Measurements from ENCODE around the gene FAM111A.

FAM111A gene

DNA sequence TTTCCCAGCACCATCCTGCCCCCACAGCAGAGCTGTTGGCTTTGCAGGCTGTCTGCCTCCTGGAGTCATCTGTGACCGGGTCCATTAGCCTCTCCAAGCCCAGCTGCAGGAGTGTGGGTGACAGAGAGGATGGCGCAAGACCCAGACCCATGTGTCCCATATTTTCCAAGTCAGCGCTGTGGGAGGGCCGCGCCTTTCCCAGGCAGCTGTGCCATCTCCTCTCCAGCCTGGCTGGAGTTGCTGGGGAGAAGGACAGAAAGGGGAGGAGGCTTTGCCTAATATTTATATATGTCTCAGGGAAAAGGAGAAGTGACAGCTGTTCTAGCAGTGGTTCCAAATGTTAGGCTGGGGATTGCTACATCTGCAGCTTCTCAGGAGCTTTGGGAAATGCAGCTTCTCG, 44.9 kb downstream of the FAM111A start (continued):
- TF ChIP-seq, protein P1, sequence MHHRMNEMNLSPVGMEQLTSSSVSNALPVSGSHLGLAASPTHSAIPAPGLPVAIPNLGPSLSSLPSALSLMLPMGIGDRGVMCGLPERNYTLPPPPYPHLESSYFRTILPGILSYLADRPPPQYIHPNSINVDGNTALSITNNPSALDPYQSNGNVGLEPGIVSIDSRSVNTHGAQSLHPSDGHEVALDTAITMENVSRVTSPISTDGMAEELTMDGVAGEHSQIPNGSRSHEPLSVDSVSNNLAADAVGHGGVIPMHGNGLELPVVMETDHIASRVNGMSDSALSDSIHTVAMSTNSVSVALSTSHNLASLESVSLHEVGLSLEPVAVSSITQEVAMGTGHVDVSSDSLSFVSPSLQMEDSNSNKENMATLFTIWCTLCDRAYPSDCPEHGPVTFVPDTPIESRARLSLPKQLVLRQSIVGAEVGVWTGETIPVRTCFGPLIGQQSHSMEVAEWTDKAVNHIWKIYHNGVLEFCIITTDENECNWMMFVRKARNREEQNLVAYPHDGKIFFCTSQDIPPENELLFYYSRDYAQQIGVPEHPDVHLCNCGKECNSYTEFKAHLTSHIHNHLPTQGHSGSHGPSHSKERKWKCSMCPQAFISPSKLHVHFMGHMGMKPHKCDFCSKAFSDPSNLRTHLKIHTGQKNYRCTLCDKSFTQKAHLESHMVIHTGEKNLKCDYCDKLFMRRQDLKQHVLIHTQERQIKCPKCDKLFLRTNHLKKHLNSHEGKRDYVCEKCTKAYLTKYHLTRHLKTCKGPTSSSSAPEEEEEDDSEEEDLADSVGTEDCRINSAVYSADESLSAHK (tag by site-specific recombination; IDR thresholded peaks at IDR 0.05), result no peak
- no peak for TF ChIP-seq ZNF23 (tag by site-specific recombination; IDR thresholded peaks at IDR 0.05; ENCODE audit: borderline replicate concordance)
- TF ChIP-seq YY2 (tag by site-specific recombination; IDR thresholded peaks at IDR 0.05), result no peak
- no peak for TF ChIP-seq SCRT1 (tag by site-specific recombination; IDR thresholded peaks at IDR 0.05; ENCODE audit: borderline replicate concordance)
- TF ChIP-seq KLF16 (tag by site-specific recombination; IDR thresholded peaks at IDR 0.05), result no peak
- TF ChIP-seq ZNF610 (tag by site-specific recombination; IDR thresholded peaks at IDR 0.05; ENCODE audit: borderline replicate concordance), result no peak
- no peak for TF ChIP-seq ZNF830 (tag by site-specific recombination; IDR thresholded peaks at IDR 0.05; ENCODE audit: low read depth)

DNA sequence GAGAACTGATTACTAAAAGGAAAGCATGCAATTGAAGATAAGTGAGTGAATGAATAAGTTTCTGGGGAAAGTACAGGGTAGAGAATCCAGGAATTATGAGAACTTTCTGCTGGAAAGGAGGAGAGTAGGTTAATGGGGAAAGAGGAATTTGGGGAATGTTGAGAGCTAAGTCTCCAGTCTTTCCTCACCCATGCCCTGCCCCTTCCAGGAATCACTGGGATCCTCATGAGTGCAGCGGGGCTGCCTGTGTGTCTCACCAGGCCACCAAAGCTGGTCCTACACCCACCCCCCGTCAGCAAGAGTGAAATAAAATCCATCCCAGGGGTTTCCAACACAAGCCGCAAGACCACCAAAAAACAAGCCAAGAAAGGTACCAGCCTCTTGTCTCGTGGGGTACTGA, 46.3 kb downstream of the FAM111A start:
- no peak overlapping the region for H3K4me3 ChIP-seq (ENCODE audit: low read depth, low read length)
- H3K4me1 ChIP-seq (ENCODE audit: control insufficient read depth, insufficient read depth, low read length), result no peaks in the 10 kb centered on the region
- H3K27ac ChIP-seq (ENCODE audit: extremely low read depth, low read depth, low read length), result no peak overlapping the region
- no peaks in the 10 kb centered on the region for H3K9me3 ChIP-seq (ENCODE audit: control insufficient read depth, insufficient read depth, low read depth, low read length)
- CTCF ChIA-PET, result interaction anchor here (2.2 kb wide), 1 partner anchor 18 kb away, joined by 12 read pairs; the partner anchor contains the start of gene DTX4
- POLR2A ChIA-PET, result no interaction called here
- peaks cover 0 to 46% of the 10 kb centered on the region in 2 experiments; a peak in 1 of 3 replicates for H3K36me3 ChIP-seq (ENCODE audit: control insufficient read depth in 2 of 2, insufficient read depth in 1 of 2, low read length in 2 of 2)
- TF ChIP-seq, protein P2, sequence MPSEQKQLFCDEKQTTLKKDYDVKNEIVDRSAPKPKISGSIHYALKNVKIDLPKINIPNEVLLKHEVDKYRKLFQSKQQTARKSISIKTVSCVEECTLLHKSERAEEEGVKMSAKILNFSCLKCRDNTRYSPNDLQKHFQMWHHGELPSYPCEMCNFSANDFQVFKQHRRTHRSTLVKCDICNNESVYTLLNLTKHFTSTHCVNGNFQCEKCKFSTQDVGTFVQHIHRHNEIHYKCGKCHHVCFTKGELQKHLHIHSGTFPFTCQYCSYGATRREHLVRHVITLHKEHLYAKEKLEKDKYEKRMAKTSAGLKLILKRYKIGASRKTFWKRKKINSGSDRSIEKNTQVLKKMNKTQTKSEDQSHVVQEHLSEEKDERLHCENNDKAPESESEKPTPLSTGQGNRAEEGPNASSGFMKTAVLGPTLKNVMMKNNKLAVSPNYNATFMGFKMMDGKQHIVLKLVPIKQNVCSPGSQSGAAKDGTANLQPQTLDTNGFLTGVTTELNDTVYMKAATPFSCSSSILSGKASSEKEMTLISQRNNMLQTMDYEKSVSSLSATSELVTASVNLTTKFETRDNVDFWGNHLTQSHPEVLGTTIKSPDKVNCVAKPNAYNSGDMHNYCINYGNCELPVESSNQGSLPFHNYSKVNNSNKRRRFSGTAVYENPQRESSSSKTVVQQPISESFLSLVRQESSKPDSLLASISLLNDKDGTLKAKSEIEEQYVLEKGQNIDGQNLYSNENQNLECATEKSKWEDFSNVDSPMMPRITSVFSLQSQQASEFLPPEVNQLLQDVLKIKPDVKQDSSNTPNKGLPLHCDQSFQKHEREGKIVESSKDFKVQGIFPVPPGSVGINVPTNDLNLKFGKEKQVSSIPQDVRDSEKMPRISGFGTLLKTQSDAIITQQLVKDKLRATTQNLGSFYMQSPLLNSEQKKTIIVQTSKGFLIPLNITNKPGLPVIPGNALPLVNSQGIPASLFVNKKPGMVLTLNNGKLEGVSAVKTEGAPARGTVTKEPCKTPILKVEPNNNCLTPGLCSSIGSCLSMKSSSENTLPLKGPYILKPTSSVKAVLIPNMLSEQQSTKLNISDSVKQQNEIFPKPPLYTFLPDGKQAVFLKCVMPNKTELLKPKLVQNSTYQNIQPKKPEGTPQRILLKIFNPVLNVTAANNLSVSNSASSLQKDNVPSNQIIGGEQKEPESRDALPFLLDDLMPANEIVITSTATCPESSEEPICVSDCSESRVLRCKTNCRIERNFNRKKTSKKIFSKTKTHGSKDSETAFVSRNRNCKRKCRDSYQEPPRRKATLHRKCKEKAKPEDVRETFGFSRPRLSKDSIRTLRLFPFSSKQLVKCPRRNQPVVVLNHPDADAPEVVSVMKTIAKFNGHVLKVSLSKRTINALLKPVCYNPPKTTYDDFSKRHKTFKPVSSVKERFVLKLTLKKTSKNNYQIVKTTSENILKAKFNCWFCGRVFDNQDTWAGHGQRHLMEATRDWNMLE (tag by site-specific recombination; conservative IDR thresholded peaks at IDR 0.05; ENCODE audit: low read depth), result no peak
- TF ChIP-seq GFI1B (tag by site-specific recombination; IDR thresholded peaks at IDR 0.05) (no peak), ZNF585B (tag by site-specific recombination; IDR thresholded peaks at IDR 0.05) (no peak), HOXC10 (CRISPR knock-in tag; IDR thresholded peaks at IDR 0.05) (no peak), ZBTB20 (tag by site-specific recombination; IDR thresholded peaks at IDR 0.05) (no peak), ZNF549 (tag by site-specific recombination; IDR thresholded peaks at IDR 0.05) (no peak), ZNF624 (tag by site-specific recombination; IDR thresholded peaks at IDR 0.05) (no peak), ZNF211 (tag by site-specific recombination; IDR thresholded peaks at IDR 0.05; ENCODE audit: low read depth) (no peak), ZNF394 (tag by site-specific recombination; IDR thresholded peaks at IDR 0.05; ENCODE audit: borderline replicate concordance) (no peak), PRDM1 (tag by site-specific recombination; IDR thresholded peaks at IDR 0.05) (no peak)
- TF ChIP-seq, protein P3, sequence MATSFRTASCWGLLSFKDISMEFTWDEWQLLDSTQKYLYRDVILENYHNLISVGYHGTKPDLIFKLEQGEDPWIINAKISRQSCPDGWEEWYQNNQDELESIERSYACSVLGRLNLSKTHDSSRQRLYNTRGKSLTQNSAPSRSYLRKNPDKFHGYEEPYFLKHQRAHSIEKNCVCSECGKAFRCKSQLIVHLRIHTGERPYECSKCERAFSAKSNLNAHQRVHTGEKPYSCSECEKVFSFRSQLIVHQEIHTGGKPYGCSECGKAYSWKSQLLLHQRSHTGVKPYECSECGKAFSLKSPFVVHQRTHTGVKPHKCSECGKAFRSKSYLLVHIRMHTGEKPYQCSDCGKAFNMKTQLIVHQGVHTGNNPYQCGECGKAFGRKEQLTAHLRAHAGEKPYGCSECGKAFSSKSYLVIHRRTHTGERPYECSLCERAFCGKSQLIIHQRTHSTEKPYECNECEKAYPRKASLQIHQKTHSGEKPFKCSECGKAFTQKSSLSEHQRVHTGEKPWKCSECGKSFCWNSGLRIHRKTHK (tag by site-specific recombination; IDR thresholded peaks at IDR 0.05), result no peak
- TF ChIP-seq, protein P4, sequence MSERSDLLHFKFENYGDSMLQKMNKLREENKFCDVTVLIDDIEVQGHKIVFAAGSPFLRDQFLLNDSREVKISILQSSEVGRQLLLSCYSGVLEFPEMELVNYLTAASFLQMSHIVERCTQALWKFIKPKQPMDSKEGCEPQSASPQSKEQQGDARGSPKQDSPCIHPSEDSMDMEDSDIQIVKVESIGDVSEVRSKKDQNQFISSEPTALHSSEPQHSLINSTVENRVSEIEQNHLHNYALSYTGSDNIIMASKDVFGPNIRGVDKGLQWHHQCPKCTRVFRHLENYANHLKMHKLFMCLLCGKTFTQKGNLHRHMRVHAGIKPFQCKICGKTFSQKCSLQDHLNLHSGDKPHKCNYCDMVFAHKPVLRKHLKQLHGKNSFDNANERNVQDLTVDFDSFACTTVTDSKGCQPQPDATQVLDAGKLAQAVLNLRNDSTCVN (tag by site-specific recombination; optimal IDR thresholded peaks at IDR 0.05), result no peak
- TF ChIP-seq, protein P5, sequence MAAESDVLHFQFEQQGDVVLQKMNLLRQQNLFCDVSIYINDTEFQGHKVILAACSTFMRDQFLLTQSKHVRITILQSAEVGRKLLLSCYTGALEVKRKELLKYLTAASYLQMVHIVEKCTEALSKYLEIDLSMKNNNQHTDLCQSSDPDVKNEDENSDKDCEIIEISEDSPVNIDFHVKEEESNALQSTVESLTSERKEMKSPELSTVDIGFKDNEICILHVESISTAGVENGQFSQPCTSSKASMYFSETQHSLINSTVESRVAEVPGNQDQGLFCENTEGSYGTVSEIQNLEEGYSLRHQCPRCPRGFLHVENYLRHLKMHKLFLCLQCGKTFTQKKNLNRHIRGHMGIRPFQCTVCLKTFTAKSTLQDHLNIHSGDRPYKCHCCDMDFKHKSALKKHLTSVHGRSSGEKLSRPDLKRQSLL (tag by site-specific recombination; IDR thresholded peaks at IDR 0.05), result no peak
- TF ChIP-seq, protein P6, sequence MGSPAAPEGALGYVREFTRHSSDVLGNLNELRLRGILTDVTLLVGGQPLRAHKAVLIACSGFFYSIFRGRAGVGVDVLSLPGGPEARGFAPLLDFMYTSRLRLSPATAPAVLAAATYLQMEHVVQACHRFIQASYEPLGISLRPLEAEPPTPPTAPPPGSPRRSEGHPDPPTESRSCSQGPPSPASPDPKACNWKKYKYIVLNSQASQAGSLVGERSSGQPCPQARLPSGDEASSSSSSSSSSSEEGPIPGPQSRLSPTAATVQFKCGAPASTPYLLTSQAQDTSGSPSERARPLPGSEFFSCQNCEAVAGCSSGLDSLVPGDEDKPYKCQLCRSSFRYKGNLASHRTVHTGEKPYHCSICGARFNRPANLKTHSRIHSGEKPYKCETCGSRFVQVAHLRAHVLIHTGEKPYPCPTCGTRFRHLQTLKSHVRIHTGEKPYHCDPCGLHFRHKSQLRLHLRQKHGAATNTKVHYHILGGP (tag by site-specific recombination; IDR thresholded peaks at IDR 0.05), result no peak
- TF ChIP-seq, protein P7, sequence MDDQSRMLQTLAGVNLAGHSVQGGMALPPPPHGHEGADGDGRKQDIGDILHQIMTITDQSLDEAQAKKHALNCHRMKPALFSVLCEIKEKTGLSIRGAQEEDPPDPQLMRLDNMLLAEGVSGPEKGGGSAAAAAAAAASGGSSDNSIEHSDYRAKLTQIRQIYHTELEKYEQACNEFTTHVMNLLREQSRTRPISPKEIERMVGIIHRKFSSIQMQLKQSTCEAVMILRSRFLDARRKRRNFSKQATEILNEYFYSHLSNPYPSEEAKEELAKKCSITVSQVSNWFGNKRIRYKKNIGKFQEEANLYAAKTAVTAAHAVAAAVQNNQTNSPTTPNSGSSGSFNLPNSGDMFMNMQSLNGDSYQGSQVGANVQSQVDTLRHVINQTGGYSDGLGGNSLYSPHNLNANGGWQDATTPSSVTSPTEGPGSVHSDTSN (CRISPR knock-in tag; IDR thresholded peaks at IDR 0.05), result no peak
